ENCODE results near the gene HAPLN3.
"Not testable (repeated sequence)": the region's sequence is repeated elsewhere in the genome, so short reads cannot be mapped to it uniquely, and the experiment has no call there.

The HAPLN3 gene

GRCh38 chr15:88894819-88895767, at the start of gene HAPLN3:
HAPLN3 (minus strand) TSS chr15:88895544; CDS start chr15:88887298, 8,246 bp downstream.
- no peak for FAIRE-seq

GRCh38 chr15:88940110-88940675, 44.8 kb upstream of the HAPLN3 start:
- no peak for FAIRE-seq

GRCh38 chr15:88939486-88939806, 44.1 kb upstream of the HAPLN3 start:
- no peak for FAIRE-seq

GRCh38 chr15:88938802-88939485, 43.6 kb upstream of the HAPLN3 start:
- no peak for FAIRE-seq

GRCh38 chr15:88934449-88934848, 39.1 kb upstream of the HAPLN3 start:
- FAIRE-seq, result not testable (repeated sequence)

GRCh38 chr15:88932875-88933330, 37.6 kb upstream of the HAPLN3 start:
- no peak for FAIRE-seq

GRCh38 chr15:88932271-88932874, 37.0 kb upstream of the HAPLN3 start:
- no peak for FAIRE-seq

GRCh38 chr15:88930579-88930978, 35.2 kb upstream of the HAPLN3 start:
- FAIRE-seq, result no peak

GRCh38 chr15:88929358-88930098, 34.2 kb upstream of the HAPLN3 start:
- FAIRE-seq, result not testable (repeated sequence)

- not testable (repeated sequence) for FAIRE-seq
Measured at GRCh38 chr15:88928192-88928591, 32.8 kb upstream of the HAPLN3 start.

- FAIRE-seq, result not testable (repeated sequence)
Measured at GRCh38 chr15:88925648-88926047, 30.3 kb upstream of the HAPLN3 start.

GRCh38 chr15:88920892-88921435, 25.6 kb upstream of the HAPLN3 start:
- FAIRE-seq, result not testable (repeated sequence)

GRCh38 chr15:88920186-88920891, 25.0 kb upstream of the HAPLN3 start:
- FAIRE-seq, result no peak

GRCh38 chr15:88918738-88919137, 23.4 kb upstream of the HAPLN3 start:
- FAIRE-seq, result no peak

GRCh38 chr15:88917760-88918159, 22.4 kb upstream of the HAPLN3 start:
- no peak for FAIRE-seq

GRCh38 chr15:88915354-88915753, 20.0 kb upstream of the HAPLN3 start:
- FAIRE-seq, result no peak

GRCh38 chr15:88913850-88914169, 18.5 kb upstream of the HAPLN3 start:
- no peak for FAIRE-seq

- FAIRE-seq, result no peak
Measured at GRCh38 chr15:88913017-88913849, 17.9 kb upstream of the HAPLN3 start, which contains the start of gene MFGE8. MFGE8 (minus strand) TSS chr15:88913379; CDS start chr15:88913319, 60 bp downstream.

GRCh38 chr15:88912500-88912921, 17.2 kb upstream of the HAPLN3 start:
- FAIRE-seq, result no peak

- FAIRE-seq, result no peak
Measured at GRCh38 chr15:88911766-88912118, 16.4 kb upstream of the HAPLN3 start.
